ENCODE results near the gene OTUB2.

OTUB2 gene

DNA sequence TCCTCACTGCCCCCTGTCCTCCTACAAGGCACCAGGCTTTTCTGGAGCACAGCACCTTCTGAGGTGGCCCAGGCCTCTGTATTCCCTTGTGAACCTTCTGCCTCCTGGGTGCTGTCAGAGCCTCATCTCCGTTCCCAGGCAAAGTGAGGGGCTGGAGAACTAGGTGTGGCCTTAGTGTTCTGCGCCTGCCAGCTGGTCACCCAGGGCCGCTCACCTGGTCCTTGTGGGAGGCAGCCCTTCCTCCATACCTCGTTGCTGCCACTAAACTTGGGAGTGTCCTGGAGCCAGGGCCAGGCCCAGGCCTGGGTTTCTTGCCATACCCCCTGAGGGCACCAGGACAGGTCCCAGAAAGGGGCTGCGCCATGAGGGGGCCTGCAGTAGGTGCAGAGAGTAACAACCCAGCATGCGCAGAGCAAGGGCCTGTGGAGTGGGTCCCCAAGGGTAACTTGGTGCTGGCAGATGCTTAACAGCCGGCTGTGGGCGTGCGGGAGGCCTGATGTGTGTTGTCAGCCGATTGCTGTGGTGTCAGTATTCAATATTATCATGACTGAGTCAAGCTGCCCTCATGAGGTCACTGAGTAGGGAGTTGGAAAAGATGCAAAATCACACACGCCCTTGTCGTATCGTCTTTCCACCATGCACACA is 17.1 kb downstream of the OTUB2 start:
- DNase-seq = no peak

GRCh38 chr14:94043756-94044475 is 17.8 kb downstream of the OTUB2 start:
- no peak for DNase-seq

DNA sequence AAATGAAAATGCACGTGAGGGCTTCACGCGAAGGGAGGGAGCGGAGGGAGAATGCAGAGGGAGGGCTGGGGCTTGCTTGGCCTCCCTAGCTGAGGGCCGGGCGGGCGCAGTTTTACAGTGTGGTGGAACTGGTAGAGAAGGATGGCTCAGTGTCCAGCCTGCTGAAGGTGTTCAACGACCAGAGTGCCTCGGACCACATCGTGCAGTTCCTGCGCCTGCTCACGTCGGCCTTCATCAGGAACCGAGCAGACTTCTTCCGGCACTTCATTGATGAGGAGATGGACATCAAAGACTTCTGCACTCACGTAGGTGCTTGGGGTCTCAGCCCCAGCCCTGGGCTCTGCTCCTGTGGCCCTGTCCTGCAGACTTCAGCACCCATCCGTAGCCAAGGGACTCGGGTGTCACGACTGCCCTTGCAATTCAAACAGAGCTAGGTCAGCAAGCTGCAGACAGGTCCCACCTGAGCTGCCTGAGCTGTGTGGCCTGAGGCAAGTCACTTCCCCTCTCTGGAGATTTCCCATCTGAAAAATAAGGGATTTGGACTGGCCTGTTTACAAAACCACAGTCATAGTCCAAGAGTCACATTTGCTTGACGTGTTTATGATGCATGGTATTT is 18.4 kb downstream of the OTUB2 start:
- DNase-seq = no peak

- DNase-seq = no peak
Observed at GRCh38 chr14:94045101-94045500, 19.0 kb downstream of the OTUB2 start.

DNA sequence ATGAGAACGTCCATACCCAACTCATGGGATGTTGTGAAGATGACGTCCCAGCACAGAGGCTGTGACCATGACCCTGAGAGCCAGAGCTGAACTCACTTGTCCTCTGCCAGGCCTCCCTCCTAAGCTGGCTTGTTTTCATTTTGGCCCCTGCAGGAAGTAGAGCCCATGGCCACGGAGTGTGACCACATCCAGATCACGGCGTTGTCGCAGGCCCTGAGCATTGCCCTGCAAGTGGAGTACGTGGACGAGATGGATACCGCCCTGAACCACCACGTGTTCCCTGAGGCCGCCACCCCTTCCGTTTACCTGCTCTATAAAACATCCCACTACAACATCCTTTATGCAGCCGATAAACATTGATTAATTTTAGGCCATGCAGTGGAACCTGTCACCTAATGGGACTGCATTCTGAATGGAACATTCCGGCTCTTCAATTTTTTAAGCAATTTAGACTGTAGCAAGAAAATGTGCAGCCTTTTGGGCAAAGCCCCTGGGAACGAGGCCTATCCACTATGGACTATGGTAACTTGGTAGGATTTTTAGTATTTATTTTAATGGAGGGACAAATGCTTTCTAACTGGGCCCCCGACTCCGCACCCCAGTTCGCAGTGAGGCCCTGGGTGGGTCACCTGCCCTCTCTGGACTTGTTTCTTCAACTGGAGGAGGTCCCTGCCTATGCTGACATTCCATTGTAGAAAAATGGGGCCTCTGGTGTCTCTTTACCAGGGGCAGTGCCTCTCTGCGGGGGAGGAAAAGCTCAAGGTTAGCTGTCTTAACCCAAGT is 19.6 kb downstream of the OTUB2 start:
- DNase-seq = no peak

DNA sequence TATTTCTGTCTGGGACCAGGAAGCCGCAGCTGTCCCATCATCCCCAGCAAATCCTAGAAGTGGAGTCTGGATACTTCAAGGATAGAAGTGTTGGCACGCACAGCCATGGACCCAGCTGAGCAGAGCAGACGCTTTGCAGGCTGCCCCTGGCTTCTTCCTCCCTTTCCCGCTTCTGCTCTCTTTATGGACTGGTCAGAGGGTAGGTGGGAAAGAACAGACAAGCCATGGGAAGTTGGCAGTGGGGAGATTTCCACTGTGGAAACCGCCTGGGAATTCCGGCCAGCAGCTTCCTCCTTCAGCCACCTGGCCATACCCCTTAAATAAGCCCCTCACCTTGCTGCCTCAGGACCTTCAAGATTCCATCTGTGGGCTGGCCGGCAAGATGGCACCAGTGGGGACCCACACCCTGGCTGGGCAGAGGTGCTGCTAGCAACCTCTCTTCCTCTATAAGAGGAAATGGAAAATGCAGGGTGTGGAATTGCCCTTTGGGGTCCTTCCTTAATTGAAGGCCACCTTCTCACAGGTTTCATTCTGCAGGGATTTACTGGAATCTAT is 20.6 kb downstream of the OTUB2 start:
- no peak for DNase-seq

- no peak for DNase-seq
Observed at GRCh38 chr14:94047581-94047980, 21.4 kb downstream of the OTUB2 start.

- peak; percentile 93 to 98 for DNase-seq
Observed at GRCh38 chr14:94048691-94049624, 22.8 kb downstream of the OTUB2 start.

- no peak for DNase-seq
Observed at GRCh38 chr14:94049625-94050023, 23.5 kb downstream of the OTUB2 start.

DNA sequence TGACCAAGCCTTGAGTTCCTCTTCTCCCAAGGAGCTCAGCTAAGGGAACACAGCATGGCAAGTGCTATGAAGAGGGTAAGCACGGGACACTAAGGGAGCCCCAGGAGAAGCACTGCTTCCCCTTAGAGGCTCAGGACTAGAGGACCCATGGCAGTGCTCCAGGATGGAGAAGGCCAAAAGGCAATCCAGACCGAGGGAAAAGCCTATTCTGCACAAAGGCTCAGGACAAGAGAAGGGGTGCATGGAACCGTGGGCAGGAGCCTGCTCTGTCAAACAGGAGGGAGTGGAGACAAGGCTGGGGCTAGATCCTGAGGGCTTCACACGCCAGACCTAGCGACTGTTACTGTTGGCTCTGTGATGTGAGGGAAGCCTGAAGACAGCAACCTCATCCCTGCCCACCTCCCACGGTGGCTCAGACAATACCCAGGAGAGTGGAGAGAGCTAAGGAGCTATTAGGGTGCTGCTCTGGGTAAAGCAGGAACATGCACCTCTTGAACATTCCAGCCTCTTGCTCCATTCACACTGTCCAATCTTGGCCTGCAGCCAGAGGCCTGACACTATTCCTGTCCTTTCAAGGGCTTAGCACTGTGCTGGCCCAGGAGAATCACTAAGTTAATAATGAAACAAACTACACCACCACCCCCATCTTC is 24.2 kb downstream of the OTUB2 start:
- DNase-seq = no peak

DNA sequence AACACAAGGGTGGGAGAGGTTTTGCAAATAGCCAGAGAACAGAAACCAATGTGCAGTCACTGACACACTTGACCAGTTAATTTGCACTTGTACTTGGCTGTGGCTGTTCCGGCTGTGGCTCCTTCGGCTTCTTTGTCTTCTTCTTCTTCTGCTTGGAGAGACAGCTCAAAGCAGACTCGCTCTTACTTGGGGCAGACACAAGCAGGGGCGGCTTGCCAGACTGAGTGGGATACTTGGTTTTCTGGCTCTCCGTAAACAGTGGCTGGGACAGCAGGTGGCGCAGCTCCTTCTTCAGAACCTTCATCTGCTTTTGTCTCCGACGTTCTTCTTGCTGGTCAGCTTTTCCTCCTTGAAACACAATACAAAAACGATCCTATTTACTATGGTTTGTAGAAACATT is 25.0 kb downstream of the OTUB2 start:
- peak in 1 of 2 experiments; percentile 37 for DNase-seq

DNA sequence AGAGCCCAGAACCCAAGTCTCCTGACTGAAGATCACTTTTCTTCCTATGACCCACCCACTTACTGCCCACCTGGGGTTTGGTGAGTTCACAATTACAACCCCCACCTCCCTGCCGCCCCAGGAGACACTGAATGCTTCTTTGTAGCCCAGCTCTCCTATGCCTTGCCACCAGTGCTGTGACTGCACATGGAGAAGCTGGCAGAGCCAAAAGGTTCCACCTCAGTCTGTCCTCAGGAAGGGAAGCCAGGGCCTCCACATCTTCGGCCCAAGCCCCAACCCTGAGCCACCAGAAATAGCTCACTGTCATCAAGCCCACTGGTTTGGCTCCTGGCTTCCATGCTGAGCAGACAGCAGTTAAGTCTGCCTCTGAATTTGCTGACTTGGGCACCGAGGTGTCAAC is 25.6 kb downstream of the OTUB2 start:
- DNase-seq = no peak

DNA sequence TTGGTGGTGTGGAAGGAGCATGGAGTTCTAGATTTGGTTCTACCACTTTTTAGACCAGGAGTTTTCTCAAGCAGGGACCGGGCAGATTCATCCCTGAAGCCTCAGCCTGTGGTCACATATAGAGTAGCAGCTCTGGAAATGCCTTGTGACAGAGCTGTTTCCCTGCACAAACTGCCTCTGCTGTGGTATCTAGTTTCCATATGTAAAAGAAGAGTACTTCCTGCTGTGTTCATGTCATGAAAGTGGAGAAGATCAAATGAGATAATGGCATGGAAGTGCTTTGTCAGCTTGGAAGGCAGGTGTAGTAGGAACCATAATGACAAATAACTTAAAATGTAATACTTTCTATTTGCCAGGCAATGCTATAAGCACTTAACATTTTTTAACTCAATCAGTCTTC is 26.1 kb downstream of the OTUB2 start:
- no peak for DNase-seq

DNA sequence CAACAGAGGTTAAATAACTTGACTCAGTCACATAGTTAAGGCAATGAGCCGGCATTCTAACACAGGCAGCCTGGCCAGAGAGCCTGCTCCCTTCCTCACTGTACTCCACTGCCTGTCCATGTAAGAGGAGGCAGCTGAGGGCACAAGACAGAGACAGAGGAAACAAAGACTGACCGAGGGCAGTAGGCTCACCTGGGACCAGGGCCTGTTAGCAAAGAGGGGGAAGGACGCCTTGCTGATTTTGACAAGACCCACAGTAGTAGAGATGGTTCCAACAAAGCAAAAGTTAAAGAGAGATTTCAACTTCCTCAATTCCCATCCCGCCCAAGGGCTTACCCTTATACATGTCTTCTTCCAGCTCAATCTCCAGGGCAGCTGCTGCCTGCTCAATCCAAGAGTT is 26.5 kb downstream of the OTUB2 start:
- DNase-seq = no peak

- no peak for DNase-seq
Observed at GRCh38 chr14:94054401-94054800, 28.3 kb downstream of the OTUB2 start.

- no peak for DNase-seq
Observed at GRCh38 chr14:94054936-94055335, 28.8 kb downstream of the OTUB2 start.

- DNase-seq = no peak
Observed at GRCh38 chr14:94056579-94057308, 30.6 kb downstream of the OTUB2 start.

GRCh38 chr14:94058128-94058673 is 32.1 kb downstream of the OTUB2 start:
- DNase-seq = no peak

DNA sequence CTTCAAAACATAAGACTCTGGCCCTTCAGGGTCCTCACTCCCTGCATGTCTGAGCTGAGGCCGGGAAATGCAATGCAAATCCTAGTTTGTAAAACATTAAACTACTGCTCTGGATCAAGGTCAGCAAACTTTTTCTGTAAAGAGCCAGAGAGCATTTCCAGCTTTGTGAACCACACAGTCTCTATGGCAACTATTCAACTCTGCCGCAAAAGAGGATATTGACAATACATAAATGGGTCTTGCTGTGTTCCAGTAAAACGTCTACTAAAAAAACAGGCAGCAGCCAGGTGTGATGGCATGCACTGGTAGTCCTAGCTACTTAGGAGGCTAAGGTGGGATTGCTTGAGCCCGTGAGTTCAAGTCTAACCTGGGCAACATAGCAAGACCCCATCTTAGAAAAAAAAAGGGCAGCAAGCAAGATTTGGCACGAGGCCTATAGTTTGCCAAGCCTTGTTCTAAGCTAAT is 32.6 kb downstream of the OTUB2 start:
- DNase-seq = no peak

GRCh38 chr14:94059998-94060397 is 33.9 kb downstream of the OTUB2 start:
- DNase-seq = no peak

Data from NCI-H524 (cell line).